NCI-H2196 (cell line): ENCODE results near the gene TMPRSS6.
A peak's percentile ranks its signal among the peaks of the same experiment; 100 is the strongest.

Experiments used
- DNase-seq: peaks from one replicate; lab custom pipeline; 2025; ENCODE audit not compliant: unreplicated experiment; lab: John Stamatoyannopoulos, UW

TMPRSS6 gene

GRCh38 chr22:37054056-37054395, 55.5 kb downstream of the TMPRSS6 start:
- DNase-seq = no peak

- no peak for DNase-seq
Measured at GRCh38 chr22:37053310-37054055, 56.0 kb downstream of the TMPRSS6 start.

DNA sequence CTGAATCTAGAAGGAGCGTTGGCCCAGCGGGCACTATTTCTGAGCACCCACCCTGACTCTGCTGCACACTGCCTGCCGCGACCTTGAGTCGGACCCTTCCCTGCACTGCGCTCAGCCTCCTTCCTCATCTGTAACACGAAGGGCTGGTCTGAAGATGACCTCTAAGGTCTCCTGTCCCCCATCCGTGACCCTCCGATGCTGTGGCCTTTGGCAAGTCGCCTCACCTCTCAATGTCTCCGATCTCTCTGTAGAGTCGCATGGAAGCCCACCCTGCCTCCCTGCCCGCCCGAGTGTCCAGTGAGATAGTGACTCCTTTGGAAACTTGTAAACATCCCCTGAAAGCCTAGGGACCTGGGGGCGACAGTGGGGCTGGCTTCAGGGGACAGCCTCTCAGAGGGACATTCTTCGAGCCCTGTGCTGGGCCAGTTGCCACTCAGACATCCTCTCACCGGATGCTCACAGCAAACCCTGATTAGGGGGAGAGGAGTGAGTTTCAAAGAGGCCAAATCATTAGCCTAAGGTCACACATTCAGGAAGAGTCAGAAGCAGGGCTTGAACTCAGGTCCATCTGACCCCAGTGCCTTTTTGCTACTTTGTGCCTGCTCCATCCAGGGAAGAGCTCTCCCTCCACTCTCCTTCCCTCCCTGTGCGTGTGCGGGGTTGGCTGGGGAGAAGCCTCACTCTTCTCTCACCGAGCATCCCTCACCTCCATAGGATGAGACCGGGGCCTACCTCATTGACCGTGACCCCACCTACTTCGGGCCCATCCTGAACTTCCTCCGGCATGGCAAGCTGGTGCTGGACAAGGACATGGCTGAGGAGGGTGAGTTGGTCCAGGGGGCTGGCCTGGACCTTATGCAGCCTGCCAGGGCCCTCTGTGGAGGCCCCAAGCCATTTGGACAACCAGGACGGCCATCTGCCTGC, 56.9 kb downstream of the TMPRSS6 start:
- no peak for DNase-seq

DNA sequence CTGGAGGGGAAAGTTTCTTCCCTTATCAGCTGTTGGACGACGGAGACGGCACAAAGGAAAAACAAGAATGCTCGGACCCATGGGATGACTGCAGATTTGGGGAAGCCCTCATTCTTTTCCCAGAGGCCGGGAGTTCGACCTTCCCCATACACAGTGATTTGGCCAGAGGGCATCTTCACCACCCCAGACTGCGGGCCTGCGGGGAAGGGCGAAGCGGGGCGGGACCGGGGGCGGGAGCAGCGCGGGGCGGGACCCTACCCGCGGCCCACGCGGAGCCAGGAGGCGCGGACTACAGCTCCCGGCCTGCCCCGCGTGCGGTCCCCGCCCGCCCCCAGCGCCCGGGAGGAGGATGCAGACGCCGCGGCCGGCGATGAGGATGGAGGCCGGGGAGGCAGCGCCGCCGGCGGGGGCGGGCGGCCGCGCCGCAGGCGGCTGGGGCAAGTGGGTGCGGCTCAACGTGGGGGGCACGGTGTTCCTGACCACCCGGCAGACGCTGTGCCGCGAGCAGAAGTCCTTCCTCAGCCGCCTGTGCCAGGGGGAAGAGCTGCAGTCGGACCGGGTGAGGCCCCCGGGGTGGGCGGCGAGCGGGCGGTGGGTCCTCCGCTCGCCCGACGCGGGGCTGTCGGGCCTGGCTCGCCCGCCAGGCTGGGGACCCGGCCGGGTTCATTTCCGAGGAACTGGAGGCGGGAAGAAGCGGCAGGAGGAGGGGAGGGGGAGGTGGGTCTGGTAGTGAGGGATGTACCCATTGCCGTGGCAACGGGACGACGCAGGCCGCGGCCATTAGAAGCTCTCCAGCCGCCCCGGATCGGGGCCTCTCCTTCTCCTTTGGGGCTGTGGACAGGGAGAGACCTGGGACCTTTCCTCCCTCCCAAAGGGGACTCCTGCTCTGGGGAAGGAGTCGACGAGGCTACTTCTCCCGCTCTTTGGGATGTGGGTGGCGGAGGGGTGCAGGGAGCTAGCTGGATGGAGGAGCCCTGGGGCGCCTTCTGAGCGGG, 57.8 kb downstream of the TMPRSS6 start, which contains the start of gene KCTD17:
KCTD17 (plus strand) TSS at position 352 of the 995 bp plus-strand sequence; CDS start at position 371, 19 bp downstream.
- peak; percentile 34 for DNase-seq

- no peak for DNase-seq
Measured at GRCh38 chr22:37050913-37051312, 58.6 kb downstream of the TMPRSS6 start.

DNA sequence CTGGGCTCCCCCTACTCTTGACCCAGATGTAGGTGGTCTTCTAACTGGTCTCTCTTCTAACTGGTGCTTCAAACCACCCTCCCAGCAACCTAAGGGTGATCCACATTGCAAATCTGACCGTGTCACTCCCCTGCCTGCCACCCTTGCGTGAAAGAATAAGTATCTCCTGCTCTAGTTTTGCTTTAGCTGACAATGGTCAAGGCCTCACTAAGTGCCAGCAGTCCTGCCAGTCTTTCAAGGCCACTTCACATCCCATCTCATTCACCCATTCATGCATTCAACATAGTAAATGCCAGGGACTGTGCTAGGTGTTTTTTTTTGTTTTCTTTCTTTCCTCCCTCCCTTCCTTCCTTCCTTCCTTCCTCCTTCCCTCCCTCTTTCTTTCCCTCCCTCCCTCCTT, 60.3 kb downstream of the TMPRSS6 start:
- DNase-seq = no peak

- no peak for DNase-seq
Measured at GRCh38 chr22:37048133-37048532, 61.4 kb downstream of the TMPRSS6 start.

GRCh38 chr22:37047006-37047405, 62.5 kb downstream of the TMPRSS6 start:
- no peak for DNase-seq

DNA sequence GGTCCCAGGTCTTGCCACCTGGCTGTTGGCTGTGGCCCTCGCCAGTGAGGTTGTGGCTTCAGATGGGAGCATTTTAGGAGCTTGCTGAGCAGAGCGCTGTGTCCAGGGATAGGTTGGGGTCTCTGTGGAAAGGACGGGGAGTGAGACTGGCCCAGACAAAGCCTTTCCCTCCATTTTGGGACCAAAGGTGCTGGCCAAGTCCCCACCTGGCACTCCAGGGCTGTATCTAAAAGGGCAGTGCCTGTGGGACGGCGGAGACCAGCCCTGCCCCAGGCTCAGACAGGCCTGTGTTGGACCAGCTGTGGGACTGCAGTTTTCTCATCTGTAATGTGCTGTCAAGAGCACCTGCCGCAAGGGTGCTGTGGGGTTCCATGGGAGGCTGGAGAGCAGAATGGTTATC, 62.9 kb downstream of the TMPRSS6 start:
- no peak for DNase-seq

- no peak for DNase-seq
Measured at GRCh38 chr22:37045958-37046357, 63.6 kb downstream of the TMPRSS6 start.

- DNase-seq = no peak
Measured at GRCh38 chr22:37044634-37045625, 64.6 kb downstream of the TMPRSS6 start.

- peak; percentile 58 for DNase-seq
Measured at GRCh38 chr22:37043828-37044538, 65.5 kb downstream of the TMPRSS6 start.

DNA sequence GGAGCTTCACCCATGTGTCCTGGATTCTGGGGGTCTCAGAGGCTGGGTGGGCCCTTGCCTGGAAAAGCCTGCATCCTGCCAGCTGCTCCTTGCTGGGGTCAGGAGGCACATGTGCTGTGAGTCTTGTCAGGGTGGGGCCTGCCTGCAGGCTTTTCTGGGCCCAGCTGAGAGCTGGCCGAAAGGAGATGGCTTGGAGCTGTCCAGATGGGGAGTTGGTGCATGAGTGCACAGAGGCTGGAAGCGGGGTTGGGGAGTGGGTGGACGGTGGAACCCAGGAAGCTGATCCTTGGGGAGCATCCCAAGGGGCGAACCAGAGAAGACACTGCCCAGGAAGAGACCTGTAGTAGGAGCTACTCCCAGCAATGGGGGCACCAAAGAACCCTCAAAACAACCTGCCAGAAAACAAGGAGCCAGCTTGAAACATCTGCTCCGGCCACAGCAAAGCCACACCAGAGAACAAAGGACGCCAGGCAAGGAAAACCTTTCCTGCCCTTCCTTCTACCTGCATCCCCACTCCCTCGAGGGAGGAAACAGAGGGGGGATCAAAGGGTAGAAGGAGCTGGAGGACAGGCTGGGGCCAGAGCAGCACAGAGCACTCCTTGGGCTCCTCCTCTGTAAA, 66.2 kb downstream of the TMPRSS6 start:
- DNase-seq = no peak

DNA sequence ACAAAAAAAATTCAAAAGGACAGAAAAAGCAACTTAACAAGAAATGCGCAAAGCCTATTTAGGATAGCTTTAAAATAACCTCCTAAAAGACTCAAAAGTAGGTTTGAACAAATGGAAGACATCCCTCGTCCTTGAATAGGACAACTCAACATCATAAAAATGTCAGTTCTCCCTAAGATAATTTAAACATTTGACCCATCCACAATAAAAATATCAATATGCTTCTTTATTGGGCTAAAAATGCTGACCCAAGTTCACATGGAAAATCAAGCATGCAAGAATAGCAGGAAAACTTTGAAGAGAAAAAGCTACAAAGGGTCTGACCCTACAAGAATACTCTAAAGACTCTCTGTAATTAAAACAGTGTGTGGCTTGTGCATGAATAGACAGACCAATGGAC, 70.0 kb downstream of the TMPRSS6 start:
- no peak for DNase-seq

- no peak for DNase-seq
Measured at GRCh38 chr22:37037669-37038068, 71.8 kb downstream of the TMPRSS6 start.

- DNase-seq = no peak
Measured at GRCh38 chr22:37036655-37037377, 72.7 kb downstream of the TMPRSS6 start.

DNA sequence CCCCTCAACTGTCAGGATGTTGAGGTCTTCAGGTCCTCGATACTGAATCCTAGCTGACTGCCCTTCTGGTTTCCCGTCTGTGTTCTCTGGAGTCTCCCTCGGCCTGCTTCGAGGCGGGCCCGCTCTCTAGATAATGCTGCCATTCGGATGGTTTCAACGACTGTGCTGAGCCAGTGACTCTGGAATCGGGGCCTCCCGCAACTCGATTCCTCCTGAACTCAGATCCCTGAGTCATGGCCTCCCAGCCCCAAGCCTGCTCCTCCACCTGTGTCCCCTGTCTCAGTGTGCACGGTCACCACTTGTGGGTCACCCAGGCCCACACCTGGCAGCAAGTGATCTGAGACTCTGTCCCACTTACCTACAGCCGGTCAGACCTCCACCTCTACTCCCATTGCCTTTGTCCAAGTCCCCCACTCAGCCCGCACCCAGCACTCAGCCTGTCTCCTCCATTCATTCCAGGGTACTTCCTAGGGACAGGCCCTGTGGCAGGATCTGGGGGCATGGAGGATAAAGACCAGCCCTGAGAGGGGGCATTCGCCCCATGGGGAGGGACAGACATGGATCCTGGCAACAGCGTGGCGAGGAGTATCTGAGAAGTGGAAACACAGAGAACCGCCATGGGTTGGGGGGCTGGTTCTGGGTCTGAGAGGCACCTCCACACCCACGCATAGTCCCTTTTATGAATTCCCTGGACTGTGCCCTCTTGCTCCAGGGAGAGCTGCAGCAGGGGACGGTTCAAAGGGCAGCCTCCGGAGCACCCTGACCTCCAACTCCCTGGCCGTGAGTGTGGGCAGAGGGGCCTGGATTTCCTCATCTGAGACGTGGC, 75.7 kb downstream of the TMPRSS6 start:
- no peak for DNase-seq
